Astrocyte (in vitro differentiated cells and primary cell): ENCODE measurements around the gene POLN. TPM values are rescaled to one million over a fixed set of nuclear protein-coding genes. Genes with fewer than 3 reads are reported as not detected.

ENCODE experiments used
- DNase-seq: peaks from one replicate; pipeline ENCODE4 v3.0.0-alpha.2; 2010; ENCODE audit warnings: low read depth
- FAIRE-seq: peaks from 2 replicates; lab custom pipeline; 2011; peaks lifted over from hg19 to GRCh38; lab: Jason Lieb, UNC
- H2AFZ ChIP-seq: 2 replicates; pipeline ENCODE4 v1.6.0; 2012; ENCODE audit warnings: low read depth, low read length, inconsistent platforms
- H3K27ac ChIP-seq: 2 replicates; pipeline ENCODE4 v1.5.1; 2011; ENCODE audit warnings: low read depth, low read length, inconsistent platforms
- H3K27me3 ChIP-seq: 2 replicates; pipeline ENCODE4 v1.6.0; 2011; ENCODE audit warnings: low read length, inconsistent platforms; ENCODE audit not compliant: insufficient read depth
- H3K36me3 ChIP-seq: 2 replicates; pipeline ENCODE4 v1.5.1; 2011; ENCODE audit warnings: low read length, inconsistent platforms; ENCODE audit not compliant: insufficient read depth
- H3K4me1 ChIP-seq: 2 replicates; pipeline ENCODE4 v1.5.1; 2011; ENCODE audit warnings: low read length, inconsistent platforms; ENCODE audit not compliant: insufficient read depth
- H3K4me2 ChIP-seq: 2 replicates; pipeline ENCODE4 v1.6.0; 2012; ENCODE audit warnings: low read length, inconsistent platforms
- H3K4me3 ChIP-seq: 2 replicates; pipeline ENCODE4 v1.5.1; 2011; ENCODE audit warnings: low read depth, mild to moderate bottlenecking, low read length, inconsistent platforms; ENCODE audit not compliant: insufficient read depth
- H3K79me2 ChIP-seq: 2 replicates; pipeline ENCODE4 v1.6.0; 2012; ENCODE audit warnings: mild to moderate bottlenecking, low read length, inconsistent platforms; ENCODE audit not compliant: insufficient read depth
- H3K9ac ChIP-seq: 2 replicates; pipeline ENCODE4 v1.6.0; 2012; ENCODE audit warnings: mild to moderate bottlenecking, low read length, inconsistent platforms
- H3K9me3 ChIP-seq: 2 replicates; pipeline ENCODE4 v1.5.1; 2012; ENCODE audit warnings: low read depth, mild to moderate bottlenecking, low read length, inconsistent platforms; ENCODE audit not compliant: insufficient read depth
- H4K20me1 ChIP-seq: 2 replicates; pipeline ENCODE4 v1.6.0; 2012; ENCODE audit warnings: low read length, inconsistent platforms; ENCODE audit not compliant: insufficient read depth
- H3K27ac Mint-ChIP-seq: one replicate; pipeline ENCODE4 v1.8.0; 2021; ENCODE audit warnings: mild to moderate bottlenecking, mixed read lengths; ENCODE audit not compliant: unreplicated experiment
- H3K27me3 Mint-ChIP-seq: one replicate; pipeline ENCODE4 v1.8.0; 2021; ENCODE audit warnings: low read depth, mixed read lengths; ENCODE audit not compliant: unreplicated experiment
- H3K36me3 Mint-ChIP-seq: one replicate; pipeline ENCODE4 v1.8.0; 2021; ENCODE audit warnings: low read depth, mixed read lengths; ENCODE audit not compliant: unreplicated experiment
- H3K4me1 Mint-ChIP-seq: one replicate; pipeline ENCODE4 v1.8.0; 2021; ENCODE audit warnings: low read depth, mixed read lengths; ENCODE audit not compliant: unreplicated experiment
- H3K4me3 Mint-ChIP-seq: one replicate; pipeline ENCODE4 v1.8.0; 2021; ENCODE audit warnings: mild to moderate bottlenecking, moderate library complexity, mixed read lengths; ENCODE audit not compliant: unreplicated experiment
- H3K9me3 Mint-ChIP-seq: one replicate; pipeline ENCODE4 v1.8.0; 2021; ENCODE audit warnings: mild to moderate bottlenecking, mixed read lengths; ENCODE audit not compliant: unreplicated experiment
- CTCF ChIP-seq: IDR thresholded peaks from 2 replicates; pipeline ENCODE4 v1.5.1; 2011; ENCODE audit warnings: low read depth, mild to moderate bottlenecking, inconsistent platforms, low read length, moderate library complexity; ENCODE audit not compliant: insufficient read depth
- EZH2 ChIP-seq: IDR thresholded peaks from 2 replicates; pipeline ENCODE4 v1.6.1; 2012; ENCODE audit warnings: mild to moderate bottlenecking, low read length, inconsistent platforms; ENCODE audit not compliant: insufficient read depth
- total RNA-seq: library from RNA; stranded (reverse); gene quantifications from 2 replicates; pipeline ENCODE4 v1.2.1, GENCODE V29; 2021

POLN gene
- total RNA-seq, 1 donor from 2014 or later = 3.1 TPM

GRCh38 chr4:2251073-2251794, 9.3 kb upstream of the POLN start:
- Histone ChIP-seq H3K79me2 (peaks cover 13% of the 10 kb centered on the region), H3K4me1 (peaks cover 10% of the 10 kb centered on the region), H3K9ac (no peak overlapping the region), H3K4me3 (no peak overlapping the region), H4K20me1 (peaks cover 77% of the 10 kb centered on the region), H2AFZ (no peak overlapping the region), H3K4me2 (no peak overlapping the region), H3K27me3 (no peaks in the 10 kb centered on the region), H3K9me3 (no peaks in the 10 kb centered on the region), H3K36me3 (peaks cover 5% of the 10 kb centered on the region), H3K27ac (no peak overlapping the region)
- Mint-ChIP-seq H3K4me1 (peaks cover 2% of the 10 kb centered on the region), H3K27ac (no peak overlapping the region), H3K36me3 (peaks cover 12% of the 10 kb centered on the region), H3K4me3 (no peak overlapping the region), H3K9me3 (no peaks in the 10 kb centered on the region), H3K27me3 (no peaks in the 10 kb centered on the region)
- no peak for DNase-seq
- no peak for TF ChIP-seq CTCF
- no peak for TF ChIP-seq EZH2
- no peak for FAIRE-seq

- H3K36me3 ChIP-seq = peaks cover 5% of the 10 kb centered on the region
- no peak overlapping the region for H2AFZ ChIP-seq
- peaks cover 2% of the 10 kb centered on the region for H3K4me1 Mint-ChIP-seq
- peaks cover 70% of the 10 kb centered on the region for H4K20me1 ChIP-seq
- DNase-seq (no peak), FAIRE-seq (no peak)
- peaks cover 9% of the 10 kb centered on the region for H3K79me2 ChIP-seq
- no peaks in the 10 kb centered on the region for H3K27me3 ChIP-seq
- H3K9ac ChIP-seq = no peak overlapping the region
- H3K9me3 ChIP-seq = no peaks in the 10 kb centered on the region
- no peak overlapping the region for H3K4me3 Mint-ChIP-seq
- no peak overlapping the region for H3K4me2 ChIP-seq
- H3K4me1 ChIP-seq = peaks cover 3% of the 10 kb centered on the region
- no peak overlapping the region for H3K4me3 ChIP-seq
- no peaks in the 10 kb centered on the region for H3K9me3 Mint-ChIP-seq
- peaks cover 12% of the 10 kb centered on the region for H3K36me3 Mint-ChIP-seq
- TF ChIP-seq CTCF (no peak), EZH2 (no peak)
- H3K27ac Mint-ChIP-seq = no peak overlapping the region
- H3K27me3 Mint-ChIP-seq = no peaks in the 10 kb centered on the region
- no peak overlapping the region for H3K27ac ChIP-seq
Measured at GRCh38 chr4:2250357-2251072, 8.6 kb upstream of the POLN start.
